Measurements from ENCODE around the gene ZFPM1. TPM values are rescaled to one million over a fixed set of nuclear protein-coding genes. Genes with fewer than 3 reads are reported as not detected.
A peak's percentile ranks its signal among the peaks of the same experiment; 100 is the strongest.
"Not testable (repeated sequence)": the region's sequence is repeated elsewhere in the genome, so short reads cannot be mapped to it uniquely, and the experiment has no call there.

The ZFPM1 gene
- total RNA-seq, 1 donor from 2014 or later: 1.4 TPM

DNA sequence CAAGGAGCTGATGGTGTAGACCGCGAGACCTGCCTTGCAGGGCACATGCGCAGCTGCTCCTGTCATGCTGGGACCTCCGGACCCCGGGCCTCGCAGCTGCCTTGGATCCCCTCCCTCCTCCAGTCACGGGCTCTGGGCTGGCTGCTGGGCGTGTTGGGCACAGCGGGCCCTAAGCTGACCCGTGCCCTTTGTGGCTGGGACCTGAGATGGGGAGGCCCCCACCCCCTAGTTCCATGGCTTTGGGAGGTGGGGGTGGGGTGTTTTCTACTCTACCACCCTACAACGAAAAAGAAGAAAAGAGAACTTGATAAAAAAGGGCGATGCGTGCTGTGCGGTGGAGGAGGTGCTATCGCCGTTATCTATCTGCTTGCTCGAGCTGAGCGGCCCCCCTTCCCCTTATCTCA lies 14.5 kb downstream of the ZFPM1 start:
- no peak for DNase-seq

DNA sequence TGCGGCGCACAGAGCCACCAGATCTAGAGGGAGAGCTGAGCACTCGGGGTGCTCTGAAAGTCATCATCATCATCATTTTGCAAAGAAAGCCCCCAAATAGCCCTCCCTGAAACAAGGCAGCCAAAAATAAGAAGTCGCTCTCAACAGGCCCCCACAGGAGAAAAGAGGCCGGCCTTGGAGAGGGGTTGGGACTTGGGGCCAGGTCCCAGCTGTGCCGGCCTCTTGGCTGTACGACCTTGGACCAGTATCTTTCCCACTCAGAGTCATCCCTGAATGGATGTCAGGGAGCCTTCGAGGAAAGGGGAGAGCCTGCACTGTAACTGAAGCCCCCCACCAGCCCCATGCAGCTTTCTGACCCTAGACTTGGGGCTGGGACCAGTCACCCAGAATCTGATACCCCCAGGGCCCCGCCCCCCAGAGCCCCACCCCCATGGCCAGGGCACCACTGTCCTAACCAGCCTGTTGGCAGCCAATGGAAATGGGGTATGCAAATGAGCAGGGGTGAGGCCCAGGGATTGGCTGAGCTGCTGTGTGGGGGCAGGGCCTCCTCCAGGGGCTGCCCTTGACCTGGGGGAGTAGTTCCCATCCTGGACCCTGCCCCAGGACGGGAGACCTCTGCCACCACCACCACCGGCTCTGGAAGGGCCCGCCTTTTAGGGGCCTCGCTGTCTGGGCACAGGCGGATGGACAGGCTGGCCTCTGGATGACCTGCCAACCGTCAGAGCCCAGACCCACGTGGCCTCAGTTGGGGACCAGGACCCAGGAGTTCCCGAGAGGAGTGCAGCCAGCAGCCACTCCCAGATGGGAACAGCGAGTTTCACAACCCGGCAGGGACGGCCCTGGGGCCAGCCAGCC lies 15.4 kb downstream of the ZFPM1 start:
- peak; percentile 29 for DNase-seq

DNA sequence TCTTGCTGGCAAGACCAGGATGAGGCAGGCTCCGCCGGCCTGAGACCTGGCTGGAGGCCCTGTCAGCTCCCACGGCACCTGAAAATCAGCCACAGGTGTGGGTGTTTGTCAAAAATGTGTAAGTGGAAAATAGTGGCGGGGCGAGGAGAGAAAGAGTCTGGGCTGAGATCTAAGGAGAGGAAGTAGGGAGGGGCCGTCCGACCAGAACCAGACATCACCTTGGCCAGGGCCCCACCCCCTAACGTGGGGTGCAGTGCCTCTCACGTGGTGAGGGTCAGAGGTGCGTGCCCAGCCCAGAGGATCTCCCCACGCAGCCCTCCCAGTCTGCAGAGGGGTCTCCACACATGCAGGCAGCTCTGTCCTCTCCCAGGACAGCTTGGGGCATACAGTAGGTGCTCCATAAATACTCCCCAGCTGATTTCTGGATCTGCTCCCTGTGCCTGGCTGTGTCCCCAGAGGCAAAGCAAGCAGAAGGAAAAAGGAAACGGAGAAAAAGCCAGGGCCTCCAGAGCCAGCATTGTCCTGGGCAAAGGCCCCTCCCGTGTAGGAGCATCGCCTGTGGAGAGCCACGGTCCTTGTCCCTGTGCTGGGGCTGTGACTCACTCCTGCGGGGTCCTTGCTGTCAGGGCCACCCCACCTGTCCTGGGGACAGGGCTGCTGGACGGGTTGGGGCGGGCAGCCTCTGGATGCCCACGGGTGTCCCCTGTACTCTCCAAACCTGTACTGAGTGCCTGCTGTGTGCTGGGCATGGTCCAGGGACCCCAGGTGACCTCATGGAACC lies 16.7 kb downstream of the ZFPM1 start:
- no peak for DNase-seq

DNA sequence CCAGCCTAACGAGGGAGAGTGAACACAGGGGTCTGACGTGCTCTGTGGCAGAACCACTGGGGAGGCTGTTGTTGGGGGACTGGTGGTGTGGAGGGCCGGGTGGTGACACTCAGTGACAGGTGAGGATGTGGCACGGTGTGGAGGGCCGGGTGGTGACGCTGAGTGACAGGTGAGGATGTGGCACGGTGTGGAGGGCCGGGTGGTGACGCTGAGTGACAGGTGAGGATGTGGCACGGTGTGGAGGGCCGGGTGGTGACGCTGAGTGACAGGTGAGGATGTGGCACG lies 17.3 kb downstream of the ZFPM1 start:
- DNase-seq: not testable (repeated sequence)

DNA sequence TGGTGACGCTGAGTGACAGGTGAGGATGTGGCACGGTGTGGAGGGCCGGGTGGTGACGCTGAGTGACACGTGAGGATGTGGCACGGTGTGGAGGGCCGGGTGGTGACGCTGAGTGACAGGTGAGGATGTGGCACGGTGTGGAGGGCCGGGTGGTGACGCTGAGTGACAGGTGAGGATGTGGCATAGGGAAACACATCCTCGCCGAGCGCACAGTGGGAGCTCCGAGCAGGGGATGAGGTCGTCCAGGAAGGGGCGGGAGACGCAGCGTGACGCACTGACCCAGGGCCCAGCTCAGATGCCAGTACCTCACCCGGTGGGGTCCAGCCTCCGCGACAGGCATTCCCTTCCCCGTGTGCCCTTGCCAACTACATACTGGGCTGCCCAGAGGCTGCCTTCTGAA lies 17.6 kb downstream of the ZFPM1 start:
- DNase-seq: not testable (repeated sequence)

DNA sequence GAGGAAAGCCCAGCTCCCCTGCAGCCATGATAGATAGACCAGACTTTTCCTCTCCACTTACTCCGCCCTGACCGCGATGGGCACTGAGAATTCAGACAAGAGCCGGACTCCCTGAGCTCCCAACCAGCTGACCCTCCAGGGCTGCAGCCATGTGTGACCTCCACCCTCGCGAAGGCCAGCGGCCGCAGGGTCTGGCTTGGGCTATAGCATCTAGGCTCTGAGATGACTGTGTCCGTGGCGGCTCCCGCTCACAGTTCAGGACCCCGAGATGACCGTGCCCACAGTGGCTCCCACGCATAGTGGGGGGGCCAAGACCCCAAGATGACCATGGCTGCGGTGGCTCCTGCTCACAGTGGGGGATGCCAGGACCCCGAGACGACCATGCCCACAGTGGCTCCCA lies 18.0 kb downstream of the ZFPM1 start:
- DNase-seq: no peak

DNA sequence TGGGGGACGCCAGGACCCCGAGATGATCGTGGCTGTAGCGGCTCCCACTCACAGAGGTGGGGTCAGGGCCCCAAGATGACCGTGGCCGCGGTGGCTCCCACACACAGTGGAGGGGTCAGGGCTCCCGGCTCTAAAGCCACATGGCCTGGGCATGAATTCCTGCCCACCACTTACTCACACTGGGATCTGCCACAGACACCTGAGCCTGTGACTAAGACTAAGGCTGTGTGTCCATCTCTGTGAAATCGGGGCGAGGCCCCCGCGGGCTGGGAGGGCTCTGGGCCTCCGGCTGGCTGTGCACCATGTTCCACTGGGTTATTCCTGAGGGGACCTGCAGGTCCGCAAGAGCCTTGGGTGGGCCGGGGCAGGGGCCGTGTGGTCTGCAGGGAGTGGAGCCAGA lies 18.5 kb downstream of the ZFPM1 start:
- DNase-seq: no peak

DNA sequence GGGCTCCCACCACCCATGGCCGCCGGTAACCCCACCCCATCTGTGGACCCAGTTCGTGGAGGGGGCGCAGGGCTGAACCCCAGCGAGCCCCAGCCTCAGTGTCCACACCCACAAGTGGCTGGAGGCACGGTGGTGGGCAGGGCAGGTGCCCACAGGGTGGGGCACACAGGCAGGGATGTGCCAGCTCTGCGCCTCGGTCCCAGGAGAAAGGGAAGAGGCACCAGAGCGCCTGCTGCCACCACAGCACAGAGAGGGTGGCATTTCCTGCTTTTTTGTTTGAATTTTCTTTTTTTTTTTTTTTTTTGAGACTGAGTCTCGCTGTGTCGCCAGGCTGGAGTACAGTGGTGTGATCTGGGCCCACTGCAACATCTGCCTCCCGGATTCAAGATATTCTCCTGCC lies 19.0 kb downstream of the ZFPM1 start:
- DNase-seq: no peak

DNA sequence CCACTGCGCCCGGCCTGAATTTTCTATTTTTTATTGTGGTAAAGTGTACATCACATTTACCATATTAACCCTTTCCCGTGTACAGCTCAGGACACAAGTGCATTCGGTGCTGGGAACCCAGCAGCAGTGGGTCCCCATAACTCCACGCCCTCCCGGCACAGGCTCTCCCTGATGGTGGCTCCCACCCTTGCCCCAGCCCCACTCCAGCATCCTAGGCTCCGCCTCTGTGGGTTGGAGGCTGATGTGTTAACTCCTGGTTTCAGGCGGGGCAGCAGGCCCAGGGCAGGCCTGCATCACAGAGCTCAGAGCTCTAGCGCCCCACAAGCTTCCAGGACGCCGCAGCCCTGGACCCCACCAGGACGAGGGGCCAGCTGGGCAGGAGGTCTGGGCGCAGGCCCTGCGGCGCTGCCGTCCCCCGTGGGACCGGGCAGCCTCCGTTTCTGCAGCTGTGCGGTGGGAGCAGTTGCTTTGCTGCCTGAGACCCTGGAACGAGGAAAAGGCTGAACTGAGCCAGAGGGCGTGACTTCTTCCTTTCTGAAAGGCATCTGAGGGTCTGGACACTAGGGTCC lies 19.6 kb downstream of the ZFPM1 start:
- DNase-seq: no peak

DNA sequence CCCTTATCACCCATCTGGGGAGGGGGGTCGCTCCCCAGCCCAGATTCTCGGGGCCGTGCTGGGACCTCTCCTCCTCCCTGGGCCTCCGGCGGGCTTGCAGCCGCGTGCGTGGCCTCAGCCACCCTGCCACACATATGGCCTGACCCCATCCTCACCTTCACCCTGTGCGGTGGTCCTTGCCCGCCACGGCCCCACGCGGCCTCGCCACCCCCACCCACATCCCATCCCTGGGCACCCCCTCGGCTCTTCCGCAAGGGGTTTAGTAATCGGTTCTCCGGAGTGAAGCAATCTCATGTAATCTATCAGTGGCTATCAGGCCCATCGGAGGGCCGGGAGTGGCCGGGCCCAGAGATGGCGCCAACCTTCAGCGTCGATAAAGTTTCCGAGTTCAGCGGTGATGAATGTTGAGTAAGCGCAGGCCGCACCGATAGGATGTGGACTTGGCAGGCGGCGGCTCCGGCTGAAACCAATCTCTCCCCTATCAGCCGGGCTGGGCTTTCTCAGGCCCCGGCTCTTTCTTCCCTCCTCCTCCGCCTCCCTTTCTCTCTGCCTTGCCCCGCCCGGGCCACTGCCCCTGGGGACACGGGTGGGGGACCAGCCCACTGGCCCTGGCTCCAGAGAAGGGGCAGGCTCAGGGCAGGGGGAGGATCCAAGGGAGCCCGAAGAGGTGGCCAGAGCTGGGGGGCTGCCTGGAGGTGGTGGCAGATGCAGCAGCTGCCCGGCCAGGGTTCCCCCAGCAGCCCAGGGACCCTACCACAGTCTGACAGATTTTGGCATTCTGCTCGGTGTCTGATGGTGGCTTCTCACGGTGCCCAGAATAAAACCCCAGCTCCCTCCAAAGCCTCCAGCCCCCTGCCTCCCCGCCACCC lies 20.8 kb downstream of the ZFPM1 start:
- peak; percentile 19 for DNase-seq

DNA sequence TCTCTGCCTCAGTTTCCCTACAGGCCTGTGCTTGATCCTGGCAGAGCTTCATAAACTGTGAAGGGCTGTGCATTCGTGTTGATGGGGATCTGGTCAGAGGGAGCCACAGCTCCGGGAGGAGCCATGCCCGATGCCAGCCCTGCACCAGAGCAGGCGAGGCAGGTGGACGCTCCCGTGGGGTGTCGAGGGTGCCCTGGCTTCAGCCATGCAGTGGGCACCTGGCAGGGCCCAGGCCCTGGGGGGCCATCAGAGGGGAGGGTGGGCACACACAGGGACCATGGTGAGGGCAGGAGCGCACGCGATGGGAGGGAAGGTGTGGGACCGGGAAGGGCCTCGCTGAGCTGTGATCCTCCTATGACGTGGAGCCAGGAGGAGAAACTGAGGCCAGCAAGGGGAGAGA lies 22.0 kb downstream of the ZFPM1 start:
- no peak for DNase-seq

DNA sequence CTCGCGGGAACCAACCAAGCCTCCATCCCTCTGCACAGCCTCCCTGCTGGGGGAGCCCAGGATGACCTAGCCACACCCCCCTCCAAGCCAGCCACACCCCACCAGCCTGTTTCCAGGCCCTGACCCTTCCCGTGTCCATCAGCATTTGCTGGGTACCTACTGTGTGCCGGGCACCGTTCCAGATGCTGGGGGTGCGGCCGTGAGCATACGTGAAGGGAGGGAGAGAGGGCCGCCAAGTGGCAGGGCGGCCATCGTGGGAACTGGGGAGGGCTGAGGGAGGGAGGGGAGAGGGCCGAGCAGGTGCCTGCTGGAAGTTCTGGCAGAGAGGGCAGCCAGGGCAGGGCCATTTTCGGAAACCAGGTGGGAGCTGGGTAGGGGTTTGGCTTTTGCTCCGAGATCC lies 23.1 kb downstream of the ZFPM1 start:
- no peak for DNase-seq

DNA sequence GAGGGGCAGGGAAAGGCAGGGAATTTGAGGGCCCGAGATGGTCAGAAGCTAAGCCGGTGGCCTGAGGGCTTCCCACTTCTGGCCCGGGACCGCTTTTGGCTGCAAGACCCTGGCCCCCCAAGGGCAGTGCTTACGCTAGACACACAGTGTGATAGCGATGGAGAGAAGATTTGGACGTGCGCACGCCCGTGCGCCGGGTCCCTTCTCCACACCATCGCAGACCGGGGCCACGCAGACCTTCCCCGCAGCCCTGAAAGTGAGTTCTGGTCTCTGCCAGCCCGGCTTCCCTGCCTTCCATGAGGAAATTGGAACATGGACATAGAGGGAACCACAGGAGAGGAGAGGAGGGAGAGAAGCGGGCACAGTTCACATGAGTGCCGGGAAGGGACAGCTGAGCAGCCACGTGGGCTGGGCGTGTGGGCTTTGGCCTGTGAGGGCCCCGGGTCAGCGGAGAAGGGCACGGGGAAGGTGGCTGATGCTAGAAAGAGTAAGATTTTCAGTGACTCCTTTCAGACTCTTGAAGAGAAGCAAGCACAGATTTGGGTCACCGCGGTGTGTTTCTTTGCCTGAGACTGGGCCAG lies 23.8 kb downstream of the ZFPM1 start:
- DNase-seq: no peak

DNA sequence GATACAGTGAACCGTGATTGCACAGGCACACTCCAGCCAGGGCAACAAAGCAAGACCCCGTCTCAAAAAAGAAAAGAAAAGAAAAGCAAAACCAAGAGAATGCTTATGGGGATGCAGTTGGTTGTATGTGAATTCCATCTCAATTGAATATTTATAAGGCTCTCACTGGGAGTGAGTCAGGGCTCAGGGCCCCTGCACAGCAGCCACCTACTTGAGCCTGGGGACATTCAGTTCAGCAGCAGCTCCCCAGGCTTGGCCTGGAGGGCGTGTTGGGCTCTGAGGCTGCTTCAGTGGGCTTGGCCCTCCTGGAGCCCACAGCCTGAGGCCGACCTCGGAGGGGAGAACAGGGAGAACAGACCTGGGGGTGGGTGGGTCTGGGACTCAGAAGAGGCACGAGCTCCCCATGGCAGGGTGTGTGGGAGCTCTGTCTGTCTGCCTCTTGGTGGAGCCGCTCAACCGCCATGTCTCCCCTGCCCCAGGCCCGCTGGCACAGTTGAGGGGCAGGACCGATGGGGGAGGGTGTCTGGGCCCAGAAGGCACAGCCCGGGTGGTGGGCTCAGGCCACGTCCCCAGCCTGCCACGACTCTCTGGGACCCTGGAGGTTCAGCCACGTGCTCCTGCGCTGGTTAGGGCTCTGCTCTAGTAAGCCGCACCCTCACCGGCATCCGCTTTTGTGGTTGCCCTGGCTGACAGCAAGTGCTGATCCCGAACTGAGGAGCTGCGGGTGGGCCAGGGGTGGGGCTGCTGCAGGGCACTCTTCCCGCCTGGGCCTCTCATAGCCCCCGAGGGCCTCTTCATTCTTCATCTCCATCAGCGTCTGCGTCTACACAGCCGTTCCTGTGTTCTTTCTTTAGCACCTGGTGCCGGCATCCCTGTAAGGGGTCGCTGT lies 24.8 kb downstream of the ZFPM1 start:
- DNase-seq: no peak

DNA sequence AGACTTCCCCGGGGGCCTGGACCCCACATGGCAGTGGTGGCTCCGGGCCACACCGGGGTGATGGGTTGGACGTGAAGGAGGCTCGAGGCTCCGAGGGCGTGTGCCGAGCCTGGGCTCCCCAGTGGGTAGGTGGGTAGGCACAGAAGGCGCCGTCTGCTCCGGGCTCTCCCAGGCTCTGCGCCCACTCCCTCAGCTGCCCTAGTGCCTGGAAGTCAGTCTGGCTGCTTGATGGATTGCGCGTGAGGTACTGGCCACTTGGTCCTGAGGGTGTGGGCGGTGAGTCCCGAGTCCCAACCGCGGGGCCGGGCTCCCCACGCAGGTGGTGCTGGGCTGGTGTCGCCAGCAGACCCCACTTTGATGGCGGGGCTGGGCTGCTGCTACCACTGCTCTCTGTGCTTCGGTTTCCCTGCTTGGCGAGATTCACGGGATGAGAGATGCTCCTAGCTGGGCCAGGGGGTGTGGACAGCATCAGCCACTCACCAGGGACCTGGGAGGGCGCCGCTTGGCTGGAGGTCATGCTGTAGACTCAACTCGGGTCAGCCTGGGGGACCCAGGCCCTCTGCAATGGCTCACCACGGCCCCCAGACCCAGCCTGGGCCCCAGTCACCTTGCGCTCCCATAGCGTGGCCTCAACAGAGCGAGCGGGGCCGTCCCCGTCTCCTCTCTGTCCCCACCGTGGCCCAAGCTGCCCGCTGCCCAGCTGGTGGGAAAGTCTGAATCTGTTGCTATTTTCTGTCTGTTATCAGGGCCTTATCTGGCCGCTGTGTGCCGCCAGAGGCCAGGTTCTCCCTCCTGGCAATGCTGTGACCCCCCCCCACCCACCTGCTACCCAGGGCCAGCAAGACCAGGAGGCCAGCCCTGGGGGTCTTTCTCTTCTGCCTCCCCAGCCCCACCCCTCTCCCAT lies 26.1 kb downstream of the ZFPM1 start:
- no peak for DNase-seq

DNA sequence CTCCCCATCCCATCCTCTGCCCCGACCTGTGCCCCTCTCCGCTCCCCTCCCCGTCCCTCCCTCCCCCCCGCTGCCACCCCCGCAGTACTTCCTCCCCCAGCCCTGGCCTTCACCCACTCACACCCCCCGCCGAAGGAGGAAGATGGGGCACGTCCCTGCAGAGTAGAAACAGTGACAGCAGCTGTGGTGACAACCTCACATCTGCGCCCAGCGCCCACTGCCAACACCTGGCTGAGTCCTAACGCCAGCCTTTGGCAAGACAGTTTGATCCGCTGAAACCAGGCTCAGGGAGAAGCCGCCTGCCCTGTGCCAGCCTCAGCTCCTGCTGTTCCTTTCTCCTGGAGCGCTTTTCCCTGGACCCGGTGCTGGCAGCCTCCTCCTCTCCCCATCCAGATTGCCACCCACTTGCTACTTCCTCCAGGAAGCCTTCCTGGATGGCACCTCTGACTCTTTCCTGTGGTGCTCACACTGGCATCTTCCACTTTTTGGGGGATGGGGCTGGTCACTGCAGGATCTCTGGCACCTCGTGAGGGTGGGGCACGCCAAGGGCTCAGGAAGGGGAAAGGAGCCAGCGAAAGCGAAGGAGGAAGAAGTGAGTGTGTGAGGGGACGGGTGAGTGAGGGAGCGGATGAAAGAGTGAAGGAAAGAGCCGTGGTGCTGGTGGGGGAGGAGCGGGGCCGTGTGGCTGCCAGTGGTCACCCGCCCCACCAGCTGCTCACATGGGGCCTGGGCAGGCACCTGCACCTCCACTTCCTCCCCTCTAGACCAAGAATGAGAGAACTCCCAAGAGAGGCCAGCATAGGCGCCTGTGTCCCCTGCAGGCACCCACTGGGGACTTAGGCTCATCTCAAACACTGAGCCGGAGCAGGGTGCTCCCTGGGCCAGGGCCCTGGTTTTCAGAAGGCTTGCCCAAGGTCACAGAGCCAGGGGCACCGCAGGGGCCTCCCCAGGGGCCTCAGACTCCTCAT lies 27.0 kb downstream of the ZFPM1 start:
- DNase-seq: no peak

DNA sequence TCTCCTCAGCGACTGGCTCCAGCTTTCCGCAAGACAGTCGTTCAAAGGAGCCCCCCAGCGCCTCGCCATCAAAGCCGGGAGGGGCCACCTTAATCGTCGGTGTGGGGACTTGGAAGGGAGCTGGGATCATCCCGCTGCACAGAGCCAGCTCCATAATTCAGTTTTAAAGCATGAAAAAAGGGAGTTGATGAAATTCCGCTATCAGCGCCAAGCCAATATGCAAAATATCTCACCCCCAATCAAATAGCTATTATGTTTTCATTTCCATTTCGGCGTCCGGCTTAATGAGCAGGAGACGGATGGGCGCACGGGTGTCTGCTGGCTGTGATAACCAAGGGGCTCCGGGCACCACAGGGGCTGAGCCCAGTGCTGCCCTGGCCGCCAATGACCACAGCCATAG lies 27.7 kb downstream of the ZFPM1 start:
- DNase-seq: no peak

DNA sequence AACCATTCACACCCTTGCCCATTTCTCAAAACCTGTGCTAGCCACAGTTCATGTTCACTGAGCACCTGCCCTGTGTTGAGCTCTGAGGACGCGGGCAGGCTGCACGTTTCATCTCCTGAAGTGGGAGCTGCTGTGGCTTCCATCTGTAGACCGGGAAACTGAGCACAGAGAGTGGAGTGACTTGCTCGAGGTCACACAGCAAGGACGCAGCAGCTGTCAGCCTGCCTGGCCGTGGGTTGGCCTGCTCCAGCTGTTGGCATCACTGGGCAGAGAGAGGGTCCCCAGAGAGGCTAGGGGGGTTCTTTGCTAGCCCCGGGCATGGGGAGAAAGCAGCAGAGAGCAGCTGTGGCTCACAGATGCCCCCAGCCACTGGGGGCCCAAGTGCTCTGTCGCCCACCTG lies 28.8 kb downstream of the ZFPM1 start:
- no peak for DNase-seq
